Osteoblast (primary cell): ENCODE results near the gene CHN2. TPM values are rescaled to one million over a fixed set of nuclear protein-coding genes. Genes with fewer than 3 reads are reported as not detected.

Source experiments
- DNase-seq: peaks from one replicate; pipeline ENCODE4 v3.0.0; 2011; ENCODE audit warnings: low spot score, mixed read lengths; ENCODE audit not compliant: insufficient read length; ENCODE audit errors: missing footprints
- H2AFZ ChIP-seq: 2 replicates; pipeline ENCODE4 v1.6.0; 2011; ENCODE audit warnings: mild to moderate bottlenecking, low read length
- H3K27ac ChIP-seq: 2 replicates; pipeline ENCODE4 v1.5.1; 2011; ENCODE audit warnings: mild to moderate bottlenecking, low read depth, low read length, moderate library complexity
- H3K27me3 ChIP-seq: 2 replicates; pipeline ENCODE4 v1.6.0; 2012; ENCODE audit warnings: mild to moderate bottlenecking, control low read depth, inconsistent platforms, low read length, moderate library complexity; ENCODE audit not compliant: insufficient read depth
- H3K36me3 ChIP-seq: 2 replicates; pipeline ENCODE4 v1.5.1; 2011; ENCODE audit warnings: mild to moderate bottlenecking, low read length, control low read depth, moderate library complexity; ENCODE audit not compliant: insufficient read depth
- H3K4me1 ChIP-seq: 2 replicates; pipeline ENCODE4 v1.5.1; 2011; ENCODE audit warnings: mild to moderate bottlenecking, low read length, control low read depth, moderate library complexity; ENCODE audit not compliant: insufficient read depth
- H3K4me2 ChIP-seq: 2 replicates; pipeline ENCODE4 v1.6.0; 2011; ENCODE audit warnings: mild to moderate bottlenecking, low read length; ENCODE audit not compliant: insufficient read depth
- H3K4me3 ChIP-seq: fragments of 200-600 bp; sonication (generic); 3 replicates; pipeline ENCODE4 v1.5.1; 2012; ENCODE audit warnings: mild to moderate bottlenecking, low read length, inconsistent platforms; ENCODE audit not compliant: insufficient read depth
- H3K79me2 ChIP-seq: 2 replicates; pipeline ENCODE4 v1.6.0; 2012; ENCODE audit warnings: mild to moderate bottlenecking, low read length, control low read depth, inconsistent platforms; ENCODE audit not compliant: insufficient read depth
- H3K9me3 ChIP-seq: 2 replicates; pipeline ENCODE4 v1.5.1; 2011; ENCODE audit warnings: low read depth, low read length, control low read depth
- H4K20me1 ChIP-seq: 2 replicates; pipeline ENCODE4 v1.6.0; 2012; ENCODE audit warnings: mild to moderate bottlenecking, low read length, control low read depth; ENCODE audit not compliant: insufficient read depth
- total RNA-seq: library from RNA; depleted of rRNA; stranded (reverse); fragments of >200 nt; gene quantifications from 2 replicates; pipeline ENCODE4 v1.2.3, GENCODE V29; 2012
- TF ChIP-seq, protein P1 (sequence below): IDR thresholded peaks from 2 replicates; pipeline ENCODE4 v1.5.1; 2011; ENCODE audit warnings: mild to moderate bottlenecking, low read depth, low read length, moderate library complexity; ENCODE audit errors: extremely low read depth

Gene CHN2
- total RNA-seq, 1 donor = under 0.01 TPM

DNA sequence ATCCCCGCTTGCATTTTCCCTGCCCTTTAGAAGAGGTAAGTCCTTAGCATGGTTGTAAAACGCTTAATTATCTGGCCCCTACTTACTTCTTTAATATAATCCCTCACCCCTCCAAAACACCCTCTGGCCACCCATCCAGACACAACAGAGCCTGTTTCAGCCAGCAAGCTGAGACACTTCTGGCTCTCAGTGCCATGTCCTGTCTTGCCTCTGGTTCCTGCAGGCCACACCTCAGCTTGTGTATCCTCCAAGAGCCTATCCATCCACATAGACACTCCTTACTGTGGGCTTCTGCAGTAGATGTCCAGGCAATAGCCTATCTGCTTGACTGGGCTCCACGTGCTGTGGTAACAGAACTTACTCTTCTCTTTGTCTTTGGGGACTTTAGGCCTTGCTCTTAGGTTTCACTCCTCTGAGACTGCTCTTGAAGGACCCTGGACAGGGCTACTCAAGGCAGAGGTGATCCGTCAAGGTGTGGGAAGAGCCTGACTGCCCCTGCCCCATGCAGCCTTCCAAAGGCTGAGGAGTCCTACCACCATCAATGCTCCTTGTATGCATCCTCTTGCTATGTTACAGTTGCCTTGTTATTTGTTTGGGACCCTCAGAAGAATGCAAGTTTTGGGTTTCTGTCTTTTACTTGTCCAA lies 149.9 kb downstream of the CHN2 start:
- H2AFZ ChIP-seq = no peak overlapping the region
- H3K36me3 ChIP-seq = no peaks in the 10 kb centered on the region
- no peak overlapping the region for H3K4me3 ChIP-seq
- no peaks in the 10 kb centered on the region for H3K4me1 ChIP-seq
- TF ChIP-seq, protein P1, sequence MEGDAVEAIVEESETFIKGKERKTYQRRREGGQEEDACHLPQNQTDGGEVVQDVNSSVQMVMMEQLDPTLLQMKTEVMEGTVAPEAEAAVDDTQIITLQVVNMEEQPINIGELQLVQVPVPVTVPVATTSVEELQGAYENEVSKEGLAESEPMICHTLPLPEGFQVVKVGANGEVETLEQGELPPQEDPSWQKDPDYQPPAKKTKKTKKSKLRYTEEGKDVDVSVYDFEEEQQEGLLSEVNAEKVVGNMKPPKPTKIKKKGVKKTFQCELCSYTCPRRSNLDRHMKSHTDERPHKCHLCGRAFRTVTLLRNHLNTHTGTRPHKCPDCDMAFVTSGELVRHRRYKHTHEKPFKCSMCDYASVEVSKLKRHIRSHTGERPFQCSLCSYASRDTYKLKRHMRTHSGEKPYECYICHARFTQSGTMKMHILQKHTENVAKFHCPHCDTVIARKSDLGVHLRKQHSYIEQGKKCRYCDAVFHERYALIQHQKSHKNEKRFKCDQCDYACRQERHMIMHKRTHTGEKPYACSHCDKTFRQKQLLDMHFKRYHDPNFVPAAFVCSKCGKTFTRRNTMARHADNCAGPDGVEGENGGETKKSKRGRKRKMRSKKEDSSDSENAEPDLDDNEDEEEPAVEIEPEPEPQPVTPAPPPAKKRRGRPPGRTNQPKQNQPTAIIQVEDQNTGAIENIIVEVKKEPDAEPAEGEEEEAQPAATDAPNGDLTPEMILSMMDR = no peak
- DNase-seq = no peak
- H3K4me2 ChIP-seq = no peak overlapping the region
- no peaks in the 10 kb centered on the region for H3K9me3 ChIP-seq
- H3K27me3 ChIP-seq = peaks cover 16% of the 10 kb centered on the region
- no peak overlapping the region for H3K27ac ChIP-seq
- no peaks in the 10 kb centered on the region for H4K20me1 ChIP-seq
- H3K79me2 ChIP-seq = no peaks in the 10 kb centered on the region

DNA sequence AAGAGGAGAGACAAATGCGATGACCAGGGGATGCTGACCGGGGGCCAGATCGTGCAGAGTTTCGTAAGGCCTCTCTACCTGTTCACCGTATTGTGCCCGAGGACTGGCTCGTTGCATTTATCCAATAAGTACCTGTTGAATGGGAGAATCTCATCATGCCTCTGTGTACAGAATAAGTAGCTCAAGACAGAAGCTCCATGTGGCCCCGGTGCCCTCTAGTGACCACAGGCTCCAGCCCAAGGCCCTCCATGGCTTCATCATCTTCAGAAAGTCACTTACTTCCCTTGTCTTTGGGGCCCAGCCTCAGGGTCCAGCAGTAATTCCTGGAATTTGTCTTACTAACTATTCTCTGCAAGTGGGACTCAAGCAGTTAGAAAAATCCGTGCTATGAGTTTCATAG lies 151.0 kb downstream of the CHN2 start:
- TF ChIP-seq, protein P1 = peak; percentile 34

DNA sequence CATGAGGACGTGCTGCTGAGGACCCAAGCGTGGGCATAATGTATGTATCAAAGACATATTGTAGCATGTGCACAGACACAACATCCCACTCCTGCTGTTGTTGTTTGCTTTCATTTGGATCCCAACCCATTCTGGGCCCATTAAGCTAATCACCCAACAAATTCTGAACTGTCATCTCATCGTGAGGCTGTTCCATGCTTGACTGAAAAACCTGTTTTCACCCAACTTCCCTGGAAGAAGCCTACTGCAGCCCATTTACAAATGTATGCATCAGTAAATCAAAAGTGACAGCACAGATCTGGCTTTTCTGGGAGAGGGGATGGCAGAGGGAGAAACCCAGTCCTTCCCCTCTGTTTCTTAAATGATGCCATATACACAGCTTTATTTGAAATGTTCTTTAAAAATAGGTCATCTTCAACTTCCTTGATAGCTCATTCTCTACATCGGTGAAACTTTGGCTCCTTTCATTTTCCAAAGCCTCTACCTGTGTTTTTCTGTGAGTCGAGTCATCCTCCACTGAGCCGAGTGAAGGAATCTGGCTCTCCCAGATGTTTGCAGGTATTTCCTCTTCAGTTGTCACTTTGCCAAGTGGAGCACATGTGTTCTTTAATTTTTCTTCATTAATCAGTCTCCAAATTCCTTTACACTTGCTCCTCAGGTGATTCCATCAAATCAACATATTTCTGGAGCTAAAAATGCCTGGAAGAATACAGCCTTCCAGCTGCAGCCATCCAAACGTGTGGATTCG lies 151.8 kb downstream of the CHN2 start:
- Histone ChIP-seq H3K4me2 (no peak overlapping the region), H3K9me3 (no peaks in the 10 kb centered on the region), H3K4me3 (no peak overlapping the region), H3K79me2 (no peaks in the 10 kb centered on the region), H3K4me1 (no peaks in the 10 kb centered on the region), H3K27me3 (peaks cover 16% of the 10 kb centered on the region), H4K20me1 (no peaks in the 10 kb centered on the region), H3K36me3 (no peaks in the 10 kb centered on the region), H3K27ac (no peak overlapping the region), H2AFZ (no peak overlapping the region)
- no peak for DNase-seq
- TF ChIP-seq, protein P1 = no peak

More for the DNA sequence above, 151.0 kb downstream of the CHN2 start:
- H3K79me2 ChIP-seq = no peaks in the 10 kb centered on the region
- H3K4me1 ChIP-seq = no peaks in the 10 kb centered on the region
- H3K27me3 ChIP-seq = peaks cover 16% of the 10 kb centered on the region
- no peak overlapping the region for H3K4me3 ChIP-seq
- H2AFZ ChIP-seq = no peak overlapping the region
- no peak for DNase-seq
- no peaks in the 10 kb centered on the region for H3K9me3 ChIP-seq
- no peak overlapping the region for H3K4me2 ChIP-seq
- H3K27ac ChIP-seq = no peak overlapping the region
- no peaks in the 10 kb centered on the region for H3K36me3 ChIP-seq
- H4K20me1 ChIP-seq = no peaks in the 10 kb centered on the region

DNA sequence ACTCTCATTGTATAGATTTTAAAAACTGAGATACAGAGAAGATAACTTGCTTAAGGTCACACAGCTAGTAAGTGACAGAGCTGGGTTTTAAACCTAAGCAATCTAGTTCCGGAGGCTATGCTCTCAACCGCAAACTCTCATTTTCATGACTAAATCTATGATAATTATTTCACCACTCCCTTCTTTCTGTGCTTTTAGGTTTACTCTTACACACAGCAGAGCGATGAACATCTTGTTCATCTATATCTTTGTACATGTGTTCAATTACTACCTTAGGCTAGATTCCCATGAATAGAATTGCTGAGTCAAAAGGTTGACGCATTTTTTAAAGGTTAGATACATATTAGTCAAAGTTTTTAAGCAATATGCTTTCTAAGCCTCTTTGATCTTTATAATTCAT lies 154.8 kb downstream of the CHN2 start:
- no peak for DNase-seq
- Histone ChIP-seq H3K4me2 (no peak overlapping the region), H2AFZ (no peak overlapping the region), H3K36me3 (no peaks in the 10 kb centered on the region), H3K9me3 (no peaks in the 10 kb centered on the region), H4K20me1 (no peaks in the 10 kb centered on the region), H3K4me1 (no peaks in the 10 kb centered on the region), H3K79me2 (no peaks in the 10 kb centered on the region), H3K27me3 (peaks cover 16% of the 10 kb centered on the region), H3K27ac (no peak overlapping the region), H3K4me3 (no peak overlapping the region)
- TF ChIP-seq, protein P1 = no peak
